WTC11 (cell line): Measurements from ENCODE around the gene ADGRL1.
"Not testable (repeated sequence)": the region's sequence is repeated elsewhere in the genome, so short reads cannot be mapped to it uniquely, and the experiment has no call there.

Experiments
- ZNF138 ChIP-seq: sonication (generic); formaldehyde crosslinking; conservative IDR thresholded peaks from 2 replicates; pipeline ENCODE4 v1.8.1; 2022; ENCODE audit warnings: mild to moderate bottlenecking, moderate library complexity, missing genetic modification reagents
- TF ChIP-seq, protein P1 (sequence below): sonication (generic); formaldehyde crosslinking; IDR thresholded peaks from 2 replicates; pipeline ENCODE4 v1.8.1; 2022; ENCODE audit warnings: low read depth, mild to moderate bottlenecking, moderate library complexity, missing genetic modification reagents, borderline replicate concordance
- TF ChIP-seq, protein P2 (sequence below): fragments of 200-600 bp; IDR thresholded peaks from 2 replicates; pipeline ENCODE4 v1.8.0; 2022; ENCODE audit warnings: antibody characterized with exemption
- TF ChIP-seq, protein P3 (sequence below): sonication (generic); formaldehyde crosslinking; IDR thresholded peaks from 2 replicates; pipeline ENCODE4 v1.8.0; 2023; ENCODE audit warnings: missing genetic modification reagents

DNA sequence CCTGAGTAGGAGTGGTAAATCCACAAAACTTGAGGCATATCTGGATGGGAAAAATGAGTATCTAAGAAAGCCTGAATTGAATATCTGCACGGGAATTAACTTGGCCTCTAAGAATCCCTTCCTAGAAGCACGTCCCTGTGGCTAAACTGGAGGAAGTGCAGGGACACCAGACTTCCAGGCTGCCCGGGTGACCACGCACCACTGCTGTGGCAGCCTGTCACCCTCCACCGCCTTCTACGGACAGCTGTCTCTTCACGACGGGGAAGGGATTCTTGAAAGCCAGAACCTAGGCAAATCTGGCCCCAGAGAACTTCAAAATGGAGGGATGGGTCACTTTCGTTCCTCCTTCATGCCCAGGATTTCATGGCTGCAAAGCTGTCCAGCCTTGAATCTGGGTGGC, 2.5 kb upstream of the ADGRL1 start:
- TF ChIP-seq ZNF138 (CRISPR knock-in tag): not testable (repeated sequence)
- TF ChIP-seq, protein P1, sequence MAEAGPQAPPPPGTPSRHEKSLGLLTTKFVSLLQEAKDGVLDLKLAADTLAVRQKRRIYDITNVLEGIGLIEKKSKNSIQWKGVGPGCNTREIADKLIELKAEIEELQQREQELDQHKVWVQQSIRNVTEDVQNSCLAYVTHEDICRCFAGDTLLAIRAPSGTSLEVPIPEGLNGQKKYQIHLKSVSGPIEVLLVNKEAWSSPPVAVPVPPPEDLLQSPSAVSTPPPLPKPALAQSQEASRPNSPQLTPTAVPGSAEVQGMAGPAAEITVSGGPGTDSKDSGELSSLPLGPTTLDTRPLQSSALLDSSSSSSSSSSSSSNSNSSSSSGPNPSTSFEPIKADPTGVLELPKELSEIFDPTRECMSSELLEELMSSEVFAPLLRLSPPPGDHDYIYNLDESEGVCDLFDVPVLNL (CRISPR knock-in tag): not testable (repeated sequence)
- TF ChIP-seq, protein P2, sequence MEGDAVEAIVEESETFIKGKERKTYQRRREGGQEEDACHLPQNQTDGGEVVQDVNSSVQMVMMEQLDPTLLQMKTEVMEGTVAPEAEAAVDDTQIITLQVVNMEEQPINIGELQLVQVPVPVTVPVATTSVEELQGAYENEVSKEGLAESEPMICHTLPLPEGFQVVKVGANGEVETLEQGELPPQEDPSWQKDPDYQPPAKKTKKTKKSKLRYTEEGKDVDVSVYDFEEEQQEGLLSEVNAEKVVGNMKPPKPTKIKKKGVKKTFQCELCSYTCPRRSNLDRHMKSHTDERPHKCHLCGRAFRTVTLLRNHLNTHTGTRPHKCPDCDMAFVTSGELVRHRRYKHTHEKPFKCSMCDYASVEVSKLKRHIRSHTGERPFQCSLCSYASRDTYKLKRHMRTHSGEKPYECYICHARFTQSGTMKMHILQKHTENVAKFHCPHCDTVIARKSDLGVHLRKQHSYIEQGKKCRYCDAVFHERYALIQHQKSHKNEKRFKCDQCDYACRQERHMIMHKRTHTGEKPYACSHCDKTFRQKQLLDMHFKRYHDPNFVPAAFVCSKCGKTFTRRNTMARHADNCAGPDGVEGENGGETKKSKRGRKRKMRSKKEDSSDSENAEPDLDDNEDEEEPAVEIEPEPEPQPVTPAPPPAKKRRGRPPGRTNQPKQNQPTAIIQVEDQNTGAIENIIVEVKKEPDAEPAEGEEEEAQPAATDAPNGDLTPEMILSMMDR: not testable (repeated sequence)
- TF ChIP-seq, protein P3, sequence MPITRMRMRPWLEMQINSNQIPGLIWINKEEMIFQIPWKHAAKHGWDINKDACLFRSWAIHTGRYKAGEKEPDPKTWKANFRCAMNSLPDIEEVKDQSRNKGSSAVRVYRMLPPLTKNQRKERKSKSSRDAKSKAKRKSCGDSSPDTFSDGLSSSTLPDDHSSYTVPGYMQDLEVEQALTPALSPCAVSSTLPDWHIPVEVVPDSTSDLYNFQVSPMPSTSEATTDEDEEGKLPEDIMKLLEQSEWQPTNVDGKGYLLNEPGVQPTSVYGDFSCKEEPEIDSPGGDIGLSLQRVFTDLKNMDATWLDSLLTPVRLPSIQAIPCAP (CRISPR knock-in tag): not testable (repeated sequence)
